GM18508 (cell line): ENCODE data around the gene LEP.

ENCODE experiments used
- ATAC-seq: cut with Tn5 transposase; IDR thresholded peaks from one replicate; pipeline ENCODE4 v1.9.1; 2021; ENCODE audit warnings: moderate number of reproducible peaks; ENCODE audit not compliant: insufficient read depth, unreplicated experiment

Gene LEP

DNA sequence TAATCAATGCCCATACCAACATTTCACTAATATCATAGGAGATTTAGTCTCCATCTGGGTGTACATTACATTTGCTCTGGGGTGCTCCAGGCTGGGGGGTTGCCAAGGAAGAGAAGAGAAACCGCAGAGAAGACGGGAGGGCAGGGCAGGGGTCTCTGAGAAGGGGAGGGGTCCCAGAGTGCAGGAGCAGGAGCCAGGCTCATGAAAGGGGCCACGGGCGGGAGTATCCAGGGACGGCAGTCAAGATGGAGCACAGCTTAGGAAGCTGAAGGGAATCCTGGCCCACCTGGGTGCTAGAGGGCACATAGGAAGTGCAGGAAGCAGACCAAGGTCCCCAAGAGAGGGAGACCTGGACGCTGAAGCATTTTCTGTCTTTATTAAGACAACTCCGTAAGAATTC is 2.2 kb downstream of the LEP start:
- no peak for ATAC-seq

DNA sequence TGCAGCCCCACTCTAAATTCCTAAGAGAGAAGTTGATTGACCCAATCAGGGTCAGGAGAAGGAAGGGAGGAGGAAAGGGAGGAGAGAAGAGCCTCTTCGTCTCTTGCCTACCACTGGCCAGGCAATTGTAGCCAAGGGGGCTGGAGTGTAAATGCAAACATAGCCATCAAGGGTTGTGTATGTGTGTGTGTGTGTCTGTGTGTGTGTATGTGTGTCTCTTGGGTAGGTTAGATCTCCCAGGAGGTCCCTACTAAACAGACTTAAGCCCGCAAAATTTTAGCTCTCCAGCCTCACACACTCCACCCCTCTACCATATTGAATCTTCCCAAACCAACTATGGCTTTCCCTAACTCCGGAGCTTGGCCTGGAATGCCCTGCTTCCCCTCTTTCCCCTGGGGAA is 3.8 kb downstream of the LEP start:
- no peak for ATAC-seq

- no peak for ATAC-seq
These were observed 6.0 kb downstream of the LEP start for GRCh38 chr7:128247108-128247507.

GRCh38 chr7:128247640-128248194 is 6.6 kb downstream of the LEP start:
- no peak for ATAC-seq

DNA sequence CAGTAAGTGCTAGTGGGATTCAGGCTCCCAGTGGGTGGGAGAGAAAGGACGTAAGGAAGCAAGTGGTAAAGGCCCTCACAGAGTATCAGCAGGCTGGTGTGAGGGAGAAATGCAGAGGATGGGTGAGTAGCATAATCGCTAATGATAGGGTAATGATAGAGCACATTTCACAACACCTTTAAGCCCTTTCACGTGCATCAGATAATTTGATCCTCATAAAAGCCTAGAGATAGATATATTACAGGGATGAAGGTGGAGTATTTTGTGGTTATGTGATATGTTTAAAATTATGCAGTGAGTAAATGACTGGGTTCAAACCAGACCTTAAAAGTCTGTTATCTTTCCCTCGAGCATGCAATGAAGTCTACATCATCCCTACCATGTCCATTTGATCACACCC is 10.3 kb downstream of the LEP start:
- ATAC-seq: no peak

DNA sequence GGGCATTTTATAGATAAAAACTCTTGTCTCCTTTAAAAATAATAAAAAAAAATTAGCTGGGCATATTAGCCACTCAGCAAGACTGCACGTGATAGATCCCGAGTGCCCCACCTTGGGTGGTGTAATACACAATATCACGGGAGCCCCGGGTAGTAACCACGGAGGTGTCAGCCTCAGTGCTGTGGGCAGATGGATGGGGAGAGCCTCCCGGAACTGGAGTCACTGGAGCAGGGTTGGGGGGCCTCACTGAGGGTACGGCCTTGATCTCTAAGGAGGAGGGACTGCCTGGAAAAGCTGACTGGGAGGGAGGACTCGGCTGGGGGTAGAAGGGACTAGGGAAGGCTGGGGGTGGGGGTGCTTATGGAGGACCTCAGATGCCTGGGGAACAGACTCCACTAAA is 12.6 kb downstream of the LEP start:
- ATAC-seq: no peak

GRCh38 chr7:128254470-128254869 is 13.4 kb downstream of the LEP start:
- ATAC-seq: no peak

DNA sequence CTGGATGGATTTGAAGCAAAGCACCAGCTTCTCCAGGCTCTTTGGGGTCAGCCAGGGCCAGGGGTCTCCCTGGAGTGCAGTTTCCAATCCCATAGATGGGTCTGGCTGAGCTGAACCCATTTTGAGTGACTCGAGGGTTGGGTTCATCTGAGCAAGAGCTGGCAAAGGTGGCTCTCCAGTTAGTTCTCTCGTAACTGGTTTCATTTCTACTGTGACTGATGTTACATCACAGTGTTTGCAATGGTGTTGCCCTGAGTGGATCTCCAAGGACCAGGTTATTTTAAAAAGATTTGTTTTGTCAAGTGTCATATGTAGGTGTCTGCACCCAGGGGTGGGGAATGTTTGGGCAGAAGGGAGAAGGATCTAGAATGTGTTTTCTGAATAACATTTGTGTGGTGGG is 14.2 kb downstream of the LEP start:
- no peak for ATAC-seq

GRCh38 chr7:128257458-128257857 is 16.4 kb downstream of the LEP start:
- ATAC-seq: no peak

- no peak for ATAC-seq
These were observed 18.3 kb downstream of the LEP start for GRCh38 chr7:128259131-128260061.

DNA sequence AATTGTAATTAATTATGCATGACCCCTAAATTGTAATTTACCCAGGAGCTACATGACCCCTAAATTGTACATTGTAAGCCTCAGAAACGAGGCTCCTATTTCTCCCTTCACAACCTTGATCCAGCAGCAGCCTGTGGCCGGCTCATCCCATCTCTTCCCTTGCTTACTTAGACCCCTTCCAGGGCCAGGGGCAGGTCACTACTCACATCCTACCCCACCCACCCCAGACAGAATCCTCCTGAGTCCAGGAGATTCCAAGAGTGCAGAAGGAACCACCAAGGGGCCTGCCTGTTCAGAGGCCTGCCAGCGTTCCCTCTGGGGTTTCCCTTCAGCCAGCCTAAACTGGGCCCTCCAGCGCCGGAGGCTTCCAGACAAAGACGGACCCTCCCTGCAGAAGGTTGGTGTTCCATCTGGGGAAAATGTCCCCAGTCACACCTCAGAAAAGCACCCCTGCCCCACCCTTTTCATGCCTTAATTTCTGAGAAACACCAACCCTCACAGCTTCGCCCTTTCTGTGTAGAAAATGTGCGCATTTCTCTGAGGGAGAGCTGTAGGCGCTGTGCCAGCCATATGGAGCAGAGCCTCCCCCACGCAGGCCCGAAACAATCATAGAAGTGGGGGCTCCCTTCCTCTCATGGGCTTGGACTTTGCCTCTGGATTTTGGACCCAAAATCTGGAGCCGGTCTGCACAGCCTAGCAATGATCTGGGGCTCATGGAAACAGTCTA is 19.2 kb downstream of the LEP start:
- no peak for ATAC-seq

DNA sequence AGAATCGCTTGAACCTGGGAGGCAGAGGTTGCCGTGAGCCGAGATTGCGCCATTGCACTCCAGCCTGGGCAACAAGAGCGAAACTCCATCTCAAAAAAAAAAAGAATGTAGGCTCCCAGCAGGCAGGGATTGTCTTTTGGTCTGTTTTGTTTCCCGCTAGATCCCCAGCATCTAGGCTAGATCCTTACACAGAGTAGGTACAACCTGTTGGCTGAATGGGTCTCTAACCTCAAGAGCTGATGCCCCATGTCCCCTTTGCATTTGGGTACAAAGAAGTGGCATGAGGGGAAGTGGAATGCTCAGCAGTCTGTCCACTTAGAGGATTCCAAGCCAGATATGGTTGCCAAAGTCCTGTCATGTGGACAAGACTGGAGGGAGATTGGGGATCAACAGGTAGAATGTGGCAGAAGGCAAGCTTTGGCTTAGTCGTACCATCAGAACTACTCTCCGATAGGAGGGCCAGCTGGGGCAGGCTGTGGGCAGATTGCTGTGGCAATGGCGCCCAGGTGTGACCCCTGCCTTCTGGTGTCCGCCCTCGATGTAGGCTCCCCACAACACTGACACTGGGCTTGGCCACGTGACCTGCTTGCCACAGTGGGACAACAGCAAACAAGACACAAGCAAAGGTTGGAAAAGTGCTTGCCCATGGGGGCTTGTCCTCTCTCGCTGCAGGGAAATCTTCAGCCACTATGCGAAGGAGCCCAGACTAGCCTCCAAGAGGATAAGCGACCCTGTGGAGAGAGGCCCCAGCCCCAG is 21.4 kb downstream of the LEP start:
- ATAC-seq: no peak

DNA sequence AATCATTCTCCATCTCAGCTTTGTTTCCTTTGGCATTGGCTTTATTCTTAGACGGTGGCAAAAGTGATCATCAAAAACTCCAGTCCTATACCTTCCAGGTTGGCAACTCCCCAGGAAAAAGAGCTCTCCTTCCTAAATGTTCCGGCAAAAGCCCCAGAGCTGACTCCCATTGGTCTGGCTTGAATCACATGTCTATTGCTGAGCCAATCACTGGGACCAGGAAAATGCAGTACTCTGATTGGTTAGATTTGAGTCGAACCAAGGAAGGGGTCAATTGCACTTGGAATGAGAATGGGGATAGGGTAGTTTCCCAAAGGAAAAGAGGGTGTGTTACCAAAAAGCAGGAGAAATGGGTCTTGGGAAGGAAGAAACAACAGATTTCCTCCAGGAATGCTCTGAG is 22.3 kb downstream of the LEP start:
- ATAC-seq: no peak

GRCh38 chr7:128264477-128264876 is 23.4 kb downstream of the LEP start:
- no peak for ATAC-seq

GRCh38 chr7:128265156-128265905 is 24.3 kb downstream of the LEP start:
- no peak for ATAC-seq

- no peak for ATAC-seq
These were observed 24.8 kb downstream of the LEP start for GRCh38 chr7:128265906-128266300.

GRCh38 chr7:128266529-128266882 is 25.4 kb downstream of the LEP start:
- ATAC-seq: no peak

DNA sequence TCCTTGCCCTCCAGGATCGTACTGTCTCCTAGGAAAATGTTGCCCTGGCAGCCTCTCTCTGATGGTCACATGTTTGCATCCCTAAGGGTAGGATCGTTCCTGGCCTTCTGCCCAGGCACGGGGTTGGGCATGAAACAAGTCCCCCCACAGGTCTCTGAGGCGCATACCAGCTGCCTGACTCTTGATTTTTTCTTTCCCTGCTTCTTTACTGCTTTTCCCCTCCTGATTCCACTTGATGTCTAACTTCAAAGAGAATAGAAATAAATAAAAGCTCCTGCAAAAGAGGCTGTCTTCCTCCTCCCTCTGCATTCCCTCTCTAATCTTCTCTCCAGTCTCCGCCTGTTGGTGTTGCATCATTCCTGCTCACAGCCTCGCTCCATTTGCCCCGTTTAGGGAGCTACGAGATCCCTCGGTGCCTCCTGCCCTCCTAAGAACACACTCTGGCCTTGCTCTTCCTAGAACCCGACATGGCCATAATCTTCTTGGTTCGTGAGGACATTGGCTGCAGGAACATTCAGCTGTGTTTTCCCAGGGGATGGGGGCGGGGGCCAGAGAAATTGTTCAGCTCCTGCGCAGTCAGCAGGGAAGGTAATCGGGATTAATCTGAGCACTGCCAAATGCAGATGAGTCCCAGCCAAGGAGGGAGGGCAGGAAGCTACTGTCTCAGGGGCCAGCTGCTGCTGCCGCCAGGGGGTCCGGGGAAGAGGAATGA is 26.0 kb downstream of the LEP start:
- ATAC-seq: no peak

- ATAC-seq: no peak
These were observed 26.5 kb downstream of the LEP start for GRCh38 chr7:128267595-128267924.

DNA sequence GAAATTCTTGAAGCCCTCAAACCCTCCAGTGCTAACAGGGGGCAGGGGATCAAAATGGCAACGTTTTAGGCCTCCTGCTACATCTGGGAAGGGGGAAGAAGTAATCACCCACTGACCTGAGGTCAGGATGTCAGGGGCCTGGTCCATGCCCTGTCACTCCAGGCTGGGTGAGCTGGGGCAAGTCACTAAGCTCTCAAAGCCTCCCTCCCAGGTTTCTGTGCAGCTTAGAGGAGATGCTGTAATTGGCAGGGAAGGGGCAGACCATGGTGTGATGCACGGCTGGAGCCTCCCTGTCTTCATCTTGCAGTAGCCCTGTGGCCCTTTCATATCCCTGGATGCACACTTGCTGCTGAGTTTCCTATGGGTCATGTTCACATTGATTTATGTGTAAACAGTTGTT is 27.2 kb downstream of the LEP start:
- ATAC-seq: no peak
